ENCODE results near the gene IGLL5. TPM values are rescaled to one million over a fixed set of nuclear protein-coding genes. Genes with fewer than 3 reads are reported as not detected.

The IGLL5 gene
- total RNA-seq: not detected in 2 replicates

GRCh38 chr22:22887621-22888503 is at the start of gene IGLL5:
Gene IGLL5 (plus strand): TSS chr22:22887816. CDS start chr22:22888054, 238 bp downstream.

Other genes starting within 250 kb of the IGLL5 start
- gene GGTLC2, start 243.2 kb upstream of the IGLL5 start, total RNA-seq: not detected in 2 replicates
- 1.8 and 2.8 TPM in 2 replicates for gene GNAZ, start 182.7 kb downstream of the IGLL5 start, total RNA-seq

Data from aortic smooth muscle cell (primary cell).